MM.1S (cell line): Measurements from ENCODE around the gene TNK2.

Experiments
- EZH2 ChIP-seq: fragments of 300-600 bp; sonication (generic); optimal IDR thresholded peaks from 2 replicates; pipeline ENCODE3; 2017; ENCODE audit warnings: low read depth, mild to moderate bottlenecking, antibody characterized with exemption, low read length, mixed read lengths
- TF ChIP-seq, protein P1 (sequence below): fragments of 300-600 bp; sonication (generic); IDR thresholded peaks from 2 replicates; pipeline ENCODE4 v1.5.1; 2016; ENCODE audit warnings: antibody characterized with exemption, low read length, mixed read lengths

DNA sequence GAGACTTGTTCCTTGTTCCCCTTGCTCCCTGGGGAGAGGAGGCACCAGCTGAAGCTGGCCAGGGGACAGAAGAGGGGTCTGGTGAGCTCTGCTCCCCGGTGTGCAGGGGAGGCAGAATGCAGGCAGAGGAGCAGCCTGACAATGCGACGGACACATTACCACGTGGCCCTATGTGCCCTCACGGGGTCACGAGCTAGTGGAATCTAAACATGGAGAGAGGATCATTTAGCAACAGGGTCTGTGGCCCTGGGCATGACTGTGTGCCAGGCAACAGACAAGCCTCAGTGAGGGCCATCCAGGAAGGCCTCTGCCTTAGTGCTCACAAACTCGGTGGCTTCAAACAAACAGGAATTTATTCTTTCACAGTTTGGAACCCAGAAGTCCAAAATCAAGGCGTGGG, 88.2 kb downstream of the TNK2 start:
- no peak for TF ChIP-seq EZH2
- TF ChIP-seq, protein P1, sequence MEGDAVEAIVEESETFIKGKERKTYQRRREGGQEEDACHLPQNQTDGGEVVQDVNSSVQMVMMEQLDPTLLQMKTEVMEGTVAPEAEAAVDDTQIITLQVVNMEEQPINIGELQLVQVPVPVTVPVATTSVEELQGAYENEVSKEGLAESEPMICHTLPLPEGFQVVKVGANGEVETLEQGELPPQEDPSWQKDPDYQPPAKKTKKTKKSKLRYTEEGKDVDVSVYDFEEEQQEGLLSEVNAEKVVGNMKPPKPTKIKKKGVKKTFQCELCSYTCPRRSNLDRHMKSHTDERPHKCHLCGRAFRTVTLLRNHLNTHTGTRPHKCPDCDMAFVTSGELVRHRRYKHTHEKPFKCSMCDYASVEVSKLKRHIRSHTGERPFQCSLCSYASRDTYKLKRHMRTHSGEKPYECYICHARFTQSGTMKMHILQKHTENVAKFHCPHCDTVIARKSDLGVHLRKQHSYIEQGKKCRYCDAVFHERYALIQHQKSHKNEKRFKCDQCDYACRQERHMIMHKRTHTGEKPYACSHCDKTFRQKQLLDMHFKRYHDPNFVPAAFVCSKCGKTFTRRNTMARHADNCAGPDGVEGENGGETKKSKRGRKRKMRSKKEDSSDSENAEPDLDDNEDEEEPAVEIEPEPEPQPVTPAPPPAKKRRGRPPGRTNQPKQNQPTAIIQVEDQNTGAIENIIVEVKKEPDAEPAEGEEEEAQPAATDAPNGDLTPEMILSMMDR = no peak
